HFF-Myc (cell line): Measurements from ENCODE around the gene ZBTB2.
"Not testable (repeated sequence)": the region's sequence is repeated elsewhere in the genome, so short reads cannot be mapped to it uniquely, and the experiment has no call there.

Experiments
- DNase-seq: peaks from one replicate; pipeline ENCODE4 v3.0.0-alpha.2; 2011; ENCODE audit warnings: low read depth; ENCODE audit errors: extremely low read depth
- H3K4me3 ChIP-seq: replicated peaks from 2 replicates; pipeline ENCODE4 v1.5.1; 2011; ENCODE audit warnings: low read depth, mild to moderate bottlenecking, control low read depth, low read length
- CTCF ChIP-seq: IDR thresholded peaks from 2 replicates; pipeline ENCODE4 v1.5.1; 2012; ENCODE audit warnings: mild to moderate bottlenecking, low read depth, low read length, control low read depth; ENCODE audit errors: missing control alignments

Gene ZBTB2

GRCh38 chr6:151350442-151351145 is 40.8 kb downstream of the ZBTB2 start:
- no peak overlapping the region for H3K4me3 ChIP-seq
- DNase-seq, result no peak
- no peak for TF ChIP-seq CTCF

- no peak for TF ChIP-seq CTCF
- H3K4me3 ChIP-seq, result no peak overlapping the region
- DNase-seq, result no peak
These were observed 41.6 kb downstream of the ZBTB2 start for GRCh38 chr6:151349651-151350270.

GRCh38 chr6:151342750-151343149 is 48.6 kb downstream of the ZBTB2 start:
- not testable (repeated sequence) for DNase-seq, H3K4me3 ChIP-seq

- no peak for TF ChIP-seq CTCF
- DNase-seq, result no peak
- H3K4me3 ChIP-seq, result no peak overlapping the region
These were observed 49.7 kb downstream of the ZBTB2 start for GRCh38 chr6:151341476-151342195.

- TF ChIP-seq CTCF, result no peak
- no peak overlapping the region for H3K4me3 ChIP-seq
These were observed 51.0 kb downstream of the ZBTB2 start for GRCh38 chr6:151340219-151340978.

GRCh38 chr6:151339369-151339768 is 52.0 kb downstream of the ZBTB2 start:
- DNase-seq, result no peak
- no peak overlapping the region for H3K4me3 ChIP-seq
- TF ChIP-seq CTCF, result no peak

More at GRCh38 chr6:151340219-151340978, 51.0 kb downstream of the ZBTB2 start:
- no peak for DNase-seq
